ENCODE measurements around the gene FAM83F. TPM values are rescaled to one million over a fixed set of nuclear protein-coding genes. Genes with fewer than 3 reads are reported as not detected.
"Not testable (repeated sequence)": the region's sequence is repeated elsewhere in the genome, so short reads cannot be mapped to it uniquely, and the experiment has no call there.

Gene FAM83F
- total and polyA plus RNA-seq, 2 donors = 2.1 to 3.1 TPM

DNA sequence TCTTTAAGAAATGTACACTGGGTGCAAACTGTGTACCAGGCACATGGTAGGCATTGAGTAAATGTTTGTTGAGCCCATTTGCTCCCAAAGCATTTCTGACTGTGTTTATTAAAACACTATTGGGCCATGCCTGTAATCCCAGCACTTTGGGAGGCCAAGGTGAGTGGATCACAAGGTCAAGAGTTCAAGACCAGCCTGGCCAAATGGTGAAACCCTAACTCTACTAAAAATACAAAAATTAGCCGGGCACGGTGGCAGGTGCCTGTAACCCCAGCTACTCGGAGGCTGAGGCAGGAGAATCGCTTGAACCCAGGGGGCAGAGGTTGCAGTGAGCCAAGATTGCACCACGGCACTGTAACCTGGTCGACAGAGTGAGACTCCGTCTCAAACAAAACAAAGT is 1.9 kb upstream of the FAM83F start:
- not testable (repeated sequence) for DNase-seq (ENCODE audit: extremely low spot score); H3K36me3 ChIP-seq (ENCODE audit: insufficient read depth); H3K4me3 ChIP-seq (ENCODE audit: low read depth, low read length); H3K27ac ChIP-seq (ENCODE audit: low read depth); H3K4me1 ChIP-seq (ENCODE audit: insufficient read depth)
- 91% methylated on average over 7 of the region's 7 CpGs for WGBS

DNA sequence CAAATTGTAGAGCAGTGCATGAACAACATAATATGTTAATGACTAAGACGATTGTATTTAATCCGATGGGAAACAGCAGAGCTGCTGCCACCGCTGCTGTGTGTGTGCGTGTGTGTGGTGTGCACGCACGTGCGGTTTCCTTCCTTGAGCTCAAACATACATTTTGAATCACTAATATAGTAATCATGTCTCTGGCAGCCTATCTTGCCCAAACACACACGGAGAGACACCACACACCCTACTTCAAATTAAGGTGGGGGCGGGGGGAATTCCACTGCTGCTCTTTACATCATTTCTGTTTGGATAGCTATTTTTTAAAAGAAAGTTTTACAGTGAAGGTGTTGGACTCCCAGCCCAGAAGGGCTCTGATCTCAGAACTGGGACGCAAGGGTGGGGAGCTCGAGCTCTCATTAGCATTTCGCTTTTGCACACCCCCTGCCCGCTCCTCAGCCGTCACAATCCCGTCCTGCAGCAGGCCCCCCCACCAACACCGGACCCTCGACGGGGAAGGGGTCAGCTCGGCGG is 651 bp upstream of the FAM83F start:
- Histone ChIP-seq H3K36me3 (ENCODE audit: insufficient read depth) (no peaks in the 10 kb centered on the region), H3K4me3 (ENCODE audit: low read depth, low read length) (no peak overlapping the region), H3K27ac (ENCODE audit: low read depth) (no peak overlapping the region), H3K4me1 (ENCODE audit: insufficient read depth) (no peaks in the 10 kb centered on the region)
- no peak for DNase-seq (ENCODE audit: extremely low spot score)
- WGBS = 51% methylated on average over 20 of the region's 20 CpGs

DNA sequence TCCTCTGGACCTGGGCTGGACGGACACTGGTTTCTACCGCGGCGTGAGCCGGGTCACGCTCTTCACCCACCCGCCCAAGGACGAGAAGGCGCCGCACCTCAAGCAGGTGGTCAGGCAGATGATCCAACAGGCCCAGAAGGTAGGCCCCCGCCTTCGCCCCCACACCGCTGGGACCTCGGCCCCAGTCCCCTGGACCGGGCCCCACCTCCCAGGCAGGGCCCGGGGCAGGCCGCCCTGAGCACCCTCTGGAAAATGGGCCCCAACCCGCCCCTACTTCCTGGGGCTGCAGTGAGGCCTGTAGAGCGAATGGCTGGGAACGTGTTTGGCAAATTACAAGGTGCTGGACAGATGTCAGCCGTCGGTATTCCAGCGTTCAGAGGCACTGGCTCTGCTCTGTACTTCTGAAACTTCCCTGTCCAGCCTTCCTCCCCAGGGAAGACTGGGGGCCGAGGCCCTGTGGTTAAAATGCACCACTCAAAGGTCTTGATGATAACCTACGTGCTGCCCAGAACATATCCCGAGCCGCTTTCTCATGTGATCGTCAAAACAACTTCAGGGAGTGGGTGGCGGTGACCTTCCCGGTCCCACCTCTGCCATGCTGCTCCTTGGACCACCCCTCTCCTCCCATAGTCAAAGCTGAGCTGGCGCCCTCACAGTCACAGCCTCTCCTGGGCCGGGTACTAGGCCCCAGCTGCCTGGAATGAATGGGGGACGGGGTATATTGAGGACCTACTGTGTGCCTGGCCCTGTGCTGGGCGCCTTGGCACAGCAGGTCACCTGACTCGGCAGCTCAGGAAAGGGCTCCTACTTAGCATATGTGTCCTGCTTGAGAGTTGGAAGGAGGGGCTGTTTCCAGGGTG is 869 bp downstream of the FAM83F start:
- WGBS = 70% methylated on average over 35 of the region's 35 CpGs
- peak overlapping the region; percentile 24 for H3K4me3 ChIP-seq (ENCODE audit: low read depth, low read length)
- H3K36me3 ChIP-seq (ENCODE audit: insufficient read depth) = no peaks in the 10 kb centered on the region
- no peaks in the 10 kb centered on the region for H3K4me1 ChIP-seq (ENCODE audit: insufficient read depth)
- peak overlapping the region; percentile 31 for H3K27ac ChIP-seq (ENCODE audit: low read depth)
- no peak for DNase-seq (ENCODE audit: extremely low spot score)

DNA sequence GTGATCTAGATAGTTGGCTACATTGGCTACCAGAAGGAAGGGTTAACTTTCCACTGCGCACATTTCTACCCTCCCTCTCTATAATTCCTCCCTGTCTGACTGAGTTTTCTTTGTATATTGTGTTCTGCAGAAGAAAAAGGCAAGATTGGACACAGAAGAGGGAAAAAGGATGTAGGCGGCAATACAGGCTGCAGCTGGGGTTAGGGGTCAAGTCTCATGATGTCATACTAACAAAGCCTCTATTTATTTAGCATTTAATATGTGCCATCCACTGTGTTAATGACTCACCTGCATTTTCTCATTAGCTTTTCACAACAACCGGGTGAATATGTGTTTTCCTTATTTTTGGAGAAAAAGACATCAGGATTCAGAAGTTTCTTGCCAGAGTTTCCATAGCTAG is 2.0 kb downstream of the FAM83F start:
- no peak for DNase-seq (ENCODE audit: extremely low spot score)
- WGBS = 78% methylated on average over 3 of the region's 3 CpGs
- H3K36me3 ChIP-seq (ENCODE audit: insufficient read depth) = no peaks in the 10 kb centered on the region
- H3K4me3 ChIP-seq (ENCODE audit: low read depth, low read length) = no peak overlapping the region
- no peak overlapping the region for H3K27ac ChIP-seq (ENCODE audit: low read depth)
- H3K4me1 ChIP-seq (ENCODE audit: insufficient read depth) = no peaks in the 10 kb centered on the region

DNA sequence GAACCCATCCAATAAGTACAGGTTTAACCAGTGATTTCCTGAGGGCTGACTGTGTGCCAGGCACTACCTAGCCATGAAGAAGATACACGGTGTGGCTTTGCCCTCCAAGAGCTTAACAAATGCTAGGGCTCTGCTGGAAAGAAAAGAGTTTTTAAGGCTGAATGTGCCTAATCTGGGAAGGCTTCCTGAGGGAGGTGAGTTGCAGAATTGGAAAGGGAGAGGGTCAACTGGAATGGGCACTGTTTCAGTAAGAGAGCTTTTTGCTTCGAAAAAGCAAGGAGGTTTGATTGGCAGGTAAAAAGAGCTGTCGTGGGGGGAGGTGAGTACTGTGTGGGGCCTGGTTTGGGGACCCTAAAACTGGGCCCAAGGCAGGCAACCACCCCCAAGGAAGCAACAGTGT is 2.7 kb downstream of the FAM83F start:
- H3K4me1 ChIP-seq (ENCODE audit: insufficient read depth) = no peaks in the 10 kb centered on the region
- DNase-seq (ENCODE audit: extremely low spot score) = no peak
- no peak overlapping the region for H3K27ac ChIP-seq (ENCODE audit: low read depth)
- no peaks in the 10 kb centered on the region for H3K36me3 ChIP-seq (ENCODE audit: insufficient read depth)
- H3K4me3 ChIP-seq (ENCODE audit: low read depth, low read length) = no peak overlapping the region
- 88% methylated on average over 3 of the region's 3 CpGs for WGBS

DNA sequence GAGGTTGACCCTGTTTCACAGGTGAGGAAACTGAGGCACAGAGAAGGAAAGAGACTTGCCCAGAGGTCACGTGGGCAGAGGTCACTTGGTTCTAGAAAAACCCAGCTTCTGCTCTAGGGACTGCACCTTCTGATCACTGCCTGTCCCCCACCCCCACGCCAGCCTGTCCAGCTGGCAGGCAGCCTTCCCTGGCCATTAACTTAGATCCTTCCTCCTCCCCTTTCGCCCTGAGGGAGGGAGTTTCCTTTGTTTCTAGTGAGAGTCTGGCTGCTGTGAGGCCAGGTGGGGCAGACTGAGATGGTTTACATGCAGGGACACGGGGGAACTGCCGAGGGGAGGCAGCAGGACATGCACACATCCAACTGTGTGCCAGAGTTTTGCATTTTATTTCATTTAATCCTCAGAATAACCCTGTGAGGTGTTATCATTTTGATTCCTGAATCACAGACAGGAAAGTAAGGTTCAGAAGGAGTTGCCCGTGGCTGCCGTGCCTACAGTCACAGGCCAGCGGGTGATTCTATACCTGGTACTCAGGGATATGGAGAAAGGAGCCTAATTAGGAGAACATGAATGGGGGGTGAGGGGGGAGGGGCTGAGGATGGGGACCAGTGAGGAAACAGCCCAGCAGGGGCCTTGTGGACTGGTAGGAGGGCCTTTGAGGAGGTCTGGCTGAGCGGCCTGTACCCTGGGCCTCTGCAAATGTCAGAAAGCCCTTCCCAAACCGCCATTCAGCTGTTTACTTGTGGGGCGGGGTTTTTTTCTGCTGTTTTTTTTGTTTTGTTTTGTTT is 3.4 kb downstream of the FAM83F start:
- Histone ChIP-seq H3K27ac (ENCODE audit: low read depth) (no peak overlapping the region), H3K4me1 (ENCODE audit: insufficient read depth) (no peaks in the 10 kb centered on the region)

DNA sequence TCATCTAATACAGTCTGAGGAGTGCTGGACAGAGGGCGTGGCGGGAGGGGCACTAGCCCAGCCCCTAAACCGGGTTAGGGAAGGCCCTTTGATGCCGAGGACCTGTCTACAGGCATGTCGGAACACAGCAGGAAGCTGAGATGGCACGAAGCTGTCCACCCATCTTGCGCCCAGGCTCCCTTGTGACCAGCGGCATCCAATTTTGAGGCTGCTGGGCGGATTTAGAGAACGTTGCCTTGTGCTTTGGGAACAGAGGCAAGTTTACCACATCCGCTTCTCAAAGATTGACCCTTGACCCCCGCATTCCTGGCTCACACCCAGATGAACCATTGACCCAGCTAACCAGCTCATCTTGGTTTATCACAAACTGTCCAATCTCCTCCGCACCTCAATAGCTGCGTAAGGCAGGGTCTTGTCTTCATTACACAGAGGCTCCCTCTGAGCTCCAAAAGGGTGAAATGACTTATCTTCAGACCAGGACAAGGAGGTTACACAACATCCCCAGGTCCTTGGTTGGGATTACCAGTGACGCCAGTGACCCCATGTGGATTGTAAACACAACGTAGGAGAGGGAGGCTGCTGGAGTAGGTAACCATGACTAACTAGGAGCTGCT is 4.5 kb downstream of the FAM83F start:
- 76% methylated on average over 16 of the region's 16 CpGs for WGBS
- Histone ChIP-seq H3K36me3 (ENCODE audit: insufficient read depth) (no peaks in the 10 kb centered on the region), H3K27ac (ENCODE audit: low read depth) (no peak overlapping the region), H3K4me3 (ENCODE audit: low read depth, low read length) (no peak overlapping the region), H3K4me1 (ENCODE audit: insufficient read depth) (no peaks in the 10 kb centered on the region)
- DNase-seq (ENCODE audit: extremely low spot score) = no peak

More for the DNA sequence above, 3.4 kb downstream of the FAM83F start:
- Histone ChIP-seq H3K4me3 (ENCODE audit: low read depth, low read length) (no peak overlapping the region), H3K36me3 (ENCODE audit: insufficient read depth) (no peaks in the 10 kb centered on the region)
- DNase-seq (ENCODE audit: extremely low spot score) = no peak
- 68% methylated on average over 11 of the region's 11 CpGs for WGBS

DNA sequence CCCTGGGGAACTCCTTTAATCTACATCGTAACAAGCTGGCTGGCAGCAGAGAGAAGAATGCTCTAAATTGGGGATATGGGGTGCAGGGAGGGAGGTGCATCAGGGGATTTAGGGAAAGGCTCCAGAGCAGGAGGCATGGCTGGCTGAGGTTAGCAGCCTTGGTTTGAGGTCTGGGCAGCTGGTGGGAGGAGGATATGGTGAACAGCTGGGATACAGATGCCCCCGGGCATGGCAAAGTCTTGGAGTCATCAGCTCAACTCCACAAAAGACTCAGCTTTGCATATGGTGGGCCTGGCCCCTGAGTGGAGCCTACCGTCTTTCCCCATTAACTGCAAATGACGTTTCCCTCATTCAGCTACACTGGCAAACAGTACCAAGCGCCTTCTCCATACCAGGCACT is 5.4 kb downstream of the FAM83F start:
- H3K36me3 ChIP-seq (ENCODE audit: insufficient read depth) = no peaks in the 10 kb centered on the region
- DNase-seq (ENCODE audit: extremely low spot score) = no peak
- WGBS = 93% methylated on average over 5 of the region's 5 CpGs
- H3K27ac ChIP-seq (ENCODE audit: low read depth) = no peak overlapping the region
- H3K4me3 ChIP-seq (ENCODE audit: low read depth, low read length) = no peak overlapping the region
- H3K4me1 ChIP-seq (ENCODE audit: insufficient read depth) = no peaks in the 10 kb centered on the region

DNA sequence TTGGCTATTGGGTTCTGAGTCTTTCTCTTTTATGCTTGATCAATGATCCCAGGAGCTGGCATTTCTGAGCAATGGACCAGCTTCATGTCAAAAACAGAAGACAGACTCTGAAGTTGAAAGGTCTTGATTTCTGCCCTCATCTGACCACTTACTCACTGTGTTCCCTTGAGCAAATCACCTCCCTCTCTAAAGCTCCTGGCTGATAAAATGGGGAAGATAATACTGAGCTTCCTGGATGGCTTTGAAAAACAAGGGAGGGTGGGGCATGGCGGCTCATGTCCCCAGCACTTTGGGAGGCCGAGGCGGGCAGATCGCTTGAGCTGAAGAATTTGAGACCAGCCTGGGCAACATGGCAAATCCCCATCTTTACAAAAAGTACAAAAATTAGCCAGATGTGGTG is 6.4 kb downstream of the FAM83F start:
- no peaks in the 10 kb centered on the region for H3K36me3 ChIP-seq (ENCODE audit: insufficient read depth)
- no peak overlapping the region for H3K4me3 ChIP-seq (ENCODE audit: low read depth, low read length)
- no peak overlapping the region for H3K27ac ChIP-seq (ENCODE audit: low read depth)
- H3K4me1 ChIP-seq (ENCODE audit: insufficient read depth) = no peaks in the 10 kb centered on the region
- DNase-seq (ENCODE audit: extremely low spot score) = no peak
- WGBS = 91% methylated on average over 4 of the region's 4 CpGs

DNA sequence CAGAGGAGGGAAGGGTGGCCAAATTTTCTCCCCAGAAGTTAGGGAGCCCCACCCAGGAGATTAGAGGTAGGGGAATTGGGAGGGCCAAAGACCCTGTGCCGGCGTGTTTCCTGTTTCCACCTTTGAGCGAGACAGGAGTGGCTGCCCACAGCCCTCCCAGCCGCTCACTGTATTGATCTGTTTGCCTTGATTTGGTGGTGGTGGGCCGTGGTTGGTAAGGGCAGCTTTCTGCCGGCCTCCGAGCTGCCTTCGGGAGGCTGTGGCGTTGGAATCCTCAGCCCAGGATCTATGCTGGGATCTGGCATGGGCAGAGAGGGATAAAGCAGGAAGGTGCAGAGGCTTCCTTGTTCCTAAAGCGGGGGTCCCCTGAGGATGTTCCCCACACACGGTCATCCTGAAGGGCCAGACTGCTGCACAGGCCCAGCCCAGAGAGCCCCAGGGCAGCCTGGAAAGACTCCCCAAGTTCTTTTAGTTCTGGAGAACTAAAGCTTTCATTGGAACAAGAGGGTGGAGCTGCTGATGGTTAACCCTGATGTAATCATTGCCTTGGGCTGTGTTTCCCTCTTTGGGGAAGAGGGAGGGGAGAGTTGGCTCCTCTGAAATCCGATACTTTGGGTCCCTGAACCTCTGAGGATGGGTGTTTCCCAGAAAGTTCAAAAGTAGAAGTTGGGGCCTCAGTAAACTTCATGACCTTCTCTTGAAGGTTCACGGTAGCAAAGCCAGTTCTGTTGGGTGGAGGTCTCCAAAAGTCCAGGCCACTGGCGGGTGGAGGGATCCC is 7.2 kb downstream of the FAM83F start:
- Histone ChIP-seq H3K4me1 (ENCODE audit: insufficient read depth) (no peaks in the 10 kb centered on the region), H3K4me3 (ENCODE audit: low read depth, low read length) (no peak overlapping the region), H3K27ac (ENCODE audit: low read depth) (no peak overlapping the region), H3K36me3 (ENCODE audit: insufficient read depth) (no peaks in the 10 kb centered on the region)
- no peak for DNase-seq (ENCODE audit: extremely low spot score)
- WGBS = 59% methylated on average over 14 of the region's 14 CpGs

DNA sequence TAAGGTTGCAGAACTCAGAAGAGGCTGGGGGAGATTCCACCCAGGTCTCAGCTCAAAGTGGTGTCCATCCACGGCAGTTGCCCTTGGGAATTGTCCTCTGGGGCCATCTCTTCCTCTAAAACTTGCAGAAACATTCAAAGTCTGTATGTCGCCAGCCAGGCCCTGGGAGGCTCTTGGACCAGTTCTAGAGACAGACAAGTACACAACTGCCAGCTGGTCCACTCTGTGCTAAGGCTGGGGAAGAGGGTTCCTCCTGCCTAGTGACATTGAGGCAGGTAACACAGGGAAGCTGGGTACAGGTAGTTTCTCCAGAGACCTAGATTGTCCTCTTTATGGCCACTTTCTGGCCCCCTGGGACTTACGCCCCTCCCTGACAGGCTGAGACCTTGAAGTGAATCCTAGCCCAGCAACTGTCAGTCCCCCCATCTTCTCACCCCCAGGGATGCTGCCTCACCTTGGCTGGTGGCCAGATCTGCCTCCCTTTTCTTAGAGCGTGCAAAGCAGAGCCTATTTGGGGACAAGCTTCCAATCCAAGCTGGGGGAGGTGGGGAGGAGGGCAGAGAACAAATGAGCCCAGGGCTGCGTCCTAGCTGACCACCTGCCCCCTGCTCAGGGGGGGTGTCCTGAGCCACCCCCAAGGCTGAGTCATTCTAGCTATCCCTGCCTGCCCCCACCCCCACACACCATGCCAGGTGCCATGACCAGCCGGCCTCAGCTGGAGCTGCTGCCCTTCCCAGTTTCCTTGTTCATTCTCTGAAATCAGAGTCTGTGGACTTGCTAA is 8.4 kb downstream of the FAM83F start:
- WGBS = 81% methylated on average over 6 of the region's 6 CpGs
- no peak overlapping the region for H3K4me3 ChIP-seq (ENCODE audit: low read depth, low read length)
- H3K27ac ChIP-seq (ENCODE audit: low read depth) = no peak overlapping the region
- no peaks in the 10 kb centered on the region for H3K36me3 ChIP-seq (ENCODE audit: insufficient read depth)
- H3K4me1 ChIP-seq (ENCODE audit: insufficient read depth) = no peaks in the 10 kb centered on the region
- DNase-seq (ENCODE audit: extremely low spot score) = no peak

DNA sequence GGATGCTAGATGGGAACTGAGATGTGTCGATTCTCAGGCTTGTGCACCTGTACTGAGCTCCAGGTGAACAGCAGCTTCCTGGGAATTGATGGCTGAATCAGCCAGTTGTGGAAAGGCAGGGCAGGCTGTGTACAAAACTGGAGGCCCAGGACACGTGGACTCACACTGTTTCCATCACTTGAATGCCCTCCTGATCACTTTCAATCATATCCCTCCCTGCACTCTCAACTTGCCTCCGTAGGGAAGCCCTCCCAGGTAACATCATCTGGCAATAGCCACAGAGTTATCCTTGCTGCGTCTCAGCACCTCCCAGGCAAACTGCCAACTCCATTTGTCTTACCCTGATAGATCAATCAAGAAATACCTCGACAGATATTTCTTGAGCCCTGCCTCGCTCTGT is 10.1 kb downstream of the FAM83F start:
- H3K4me1 ChIP-seq (ENCODE audit: insufficient read depth) = no peaks in the 10 kb centered on the region
- no peak for DNase-seq (ENCODE audit: extremely low spot score)
- 73% methylated on average over 6 of the region's 6 CpGs for WGBS
- no peak overlapping the region for H3K27ac ChIP-seq (ENCODE audit: low read depth)
- H3K4me3 ChIP-seq (ENCODE audit: low read depth, low read length) = no peak overlapping the region
- H3K36me3 ChIP-seq (ENCODE audit: insufficient read depth) = no peaks in the 10 kb centered on the region
